CD14-positive monocyte (primary cell): ENCODE results near the gene HBZ. TPM values are rescaled to one million over a fixed set of nuclear protein-coding genes. Genes with fewer than 3 reads are reported as not detected.
"Not testable (repeated sequence)": the region's sequence is repeated elsewhere in the genome, so short reads cannot be mapped to it uniquely, and the experiment has no call there.

Experiments used
- DNase-seq, 3 donors: peaks; one replicate each; pipeline ENCODE4 v3.0.0-alpha.2; 2011 to 2022
- H2AFZ ChIP-seq: 2 replicates; pipeline ENCODE4 v1.6.0; 2012; ENCODE audit warnings: mild to moderate bottlenecking, low read depth, low read length, inconsistent platforms; ENCODE audit not compliant: insufficient read depth, poor library complexity, severe bottlenecking
- H3K27ac ChIP-seq, 2 donors: 1 replicate in 1 of 2; 2 replicates in 1 of 2; pipeline ENCODE4 v1.5.1; 2012 to 2013; ENCODE audit warnings: low read length in 2 of 2, control low read depth in 1 of 2, inconsistent platforms in 1 of 2, low read depth in 1 of 2, mild to moderate bottlenecking in 1 of 2
- H3K27me3 ChIP-seq, 2 donors: one replicate each; pipeline versions ENCODE4 v1.6.0 to v1.6.1; 2011 to 2013; ENCODE audit warnings: low read length in 2 of 2; ENCODE audit not compliant: control insufficient read depth in 2 of 2, insufficient read depth in 2 of 2
- H3K36me3 ChIP-seq, 2 donors: replicated peaks in 1 of 2; 1 replicate in 1 of 2; 2 replicates in 1 of 2; pipeline versions ENCODE4 v1.5.1 to v1.6.1; 2012 to 2013; ENCODE audit warnings: low read length in 2 of 2, control low read depth in 1 of 2, inconsistent platforms in 1 of 2, mild to moderate bottlenecking in 1 of 2; ENCODE audit not compliant: insufficient read depth in 2 of 2, control insufficient read depth in 1 of 2
- H3K4me1 ChIP-seq, 2 donors: 1 replicate in 1 of 2; 2 replicates in 1 of 2; pipeline versions ENCODE4 v1.5.1 to v1.6.1; 2012 to 2013; ENCODE audit warnings: low read length in 2 of 2, control low read depth in 1 of 2, inconsistent platforms in 1 of 2, mild to moderate bottlenecking in 1 of 2, moderate library complexity in 1 of 2; ENCODE audit not compliant: insufficient read depth in 2 of 2, control insufficient read depth in 1 of 2
- H3K4me2 ChIP-seq: replicated peaks from 2 replicates; pipeline ENCODE3; 2012; ENCODE audit warnings: low read length, moderate library complexity, mild to moderate bottlenecking; ENCODE audit not compliant: poor library complexity, severe bottlenecking; ENCODE audit errors: extremely low read depth
- H3K4me3 ChIP-seq, 3 experiments: fragments of 200-600 bp in 1 of 3; sonication (generic) in 1 of 3; replicated peaks in 1 of 3; 1 replicate in 2 of 3; 2 replicates in 1 of 3; pipeline ENCODE4 v1.5.1; 2011 to 2013; ENCODE audit warnings: low read length in 3 of 3, mild to moderate bottlenecking in 3 of 3, control low read depth in 2 of 3, low read depth in 2 of 3, inconsistent platforms in 1 of 3, moderate library complexity in 1 of 3
- H3K79me2 ChIP-seq: 2 replicates; pipeline ENCODE4 v1.6.0; 2012; ENCODE audit warnings: mild to moderate bottlenecking, control low read depth, inconsistent platforms, low read length, moderate library complexity; ENCODE audit not compliant: insufficient read depth
- H3K9ac ChIP-seq: 2 replicates; pipeline ENCODE4 v1.6.0; 2017; ENCODE audit warnings: low read length, mild to moderate bottlenecking; ENCODE audit not compliant: insufficient read depth, poor library complexity, severe bottlenecking
- H3K9me3 ChIP-seq, 2 donors: replicated peaks in 1 of 2; 1 replicate in 1 of 2; 2 replicates in 1 of 2; pipeline versions ENCODE4 v1.5.1 to v1.6.1; 2012 to 2013; ENCODE audit warnings: low read length in 2 of 2, control low read depth in 1 of 2; ENCODE audit not compliant: control insufficient read depth in 1 of 2, insufficient read depth in 1 of 2
- H4K20me1 ChIP-seq: 2 replicates; pipeline ENCODE4 v1.6.0; 2012; ENCODE audit warnings: mild to moderate bottlenecking, low read length, control low read depth, moderate library complexity; ENCODE audit not compliant: insufficient read depth
- H3K27ac Mint-ChIP-seq, 7 donors: one replicate each; pipeline ENCODE4 v1.8.0; 2020; ENCODE audit warnings: mild to moderate bottlenecking in 7 of 7, mixed read lengths in 7 of 7, moderate library complexity in 6 of 7, inconsistent platforms in 2 of 7
- H3K27me3 Mint-ChIP-seq, 3 donors: one replicate each; pipeline ENCODE4 v1.8.0; 2021 to 2022; ENCODE audit warnings: low read depth in 3 of 3, mild to moderate bottlenecking in 3 of 3, mixed read lengths in 3 of 3, moderate library complexity in 3 of 3, inconsistent platforms in 1 of 3
- H3K36me3 Mint-ChIP-seq, 2 donors: one replicate each; pipeline ENCODE4 v1.8.0; 2020; ENCODE audit warnings: mixed read lengths in 2 of 2, inconsistent platforms in 1 of 2, mild to moderate bottlenecking in 1 of 2
- H3K4me1 Mint-ChIP-seq: one replicate; pipeline ENCODE4 v1.8.0; 2020; ENCODE audit warnings: mild to moderate bottlenecking, mixed read lengths
- H3K4me3 Mint-ChIP-seq, 2 donors: one replicate each; pipeline ENCODE4 v1.8.0; 2020; ENCODE audit warnings: mild to moderate bottlenecking in 2 of 2, mixed read lengths in 2 of 2, moderate library complexity in 1 of 2
- H3K9me3 Mint-ChIP-seq, 7 donors: one replicate each; pipeline ENCODE4 v1.8.0; 2020 to 2022; ENCODE audit warnings: mixed read lengths in 7 of 7, mild to moderate bottlenecking in 6 of 7, moderate library complexity in 6 of 7, inconsistent platforms in 2 of 7
- CTCF ChIP-seq: fragments of 200-600 bp; IDR thresholded peaks from one replicate; pipeline ENCODE4 v1.8.0; 2022; ENCODE audit warnings: antibody characterized with exemption, mild to moderate bottlenecking
- WGBS: methylation state at CpG from one replicate; pipeline ENCODE4 v1.1.5; 2013; ENCODE audit warnings: missing lambda C conversion rate; ENCODE audit not compliant: insufficient coverage; 5-methylcytosine and 5-hydroxymethylcytosine counted together
- intact Hi-C, 2 donors: fragments of 100-400 bp; cut with micrococcal nuclease; formaldehyde crosslinking; loops; one replicate each; pipeline versions ENCODE4 v1.15.0 to v1.15.1; 2023
- polyA plus RNA-seq, 3 donors: library from polyadenylated mRNA; depleted of rRNA in 1 of 3; unstranded in 2 of 3; stranded (reverse) in 1 of 3; fragments of 300-500 nt in 2 of 3; fragments of >200 nt in 1 of 3; fragmentation: Illumina TruSeq in 2 of 3; gene quantifications; 1 replicate in 2 of 3; 2 replicates in 1 of 3; pipeline ENCODE4 v1.2.3, GENCODE V29; 2012 to 2021

Gene HBZ
- polyA plus RNA-seq, 3 donors = not detected

- Histone ChIP-seq H3K79me2 (no peaks in the 10 kb centered on the region), H3K27ac (no peak overlapping the region), H3K4me1 (peaks cover 7% of the 10 kb centered on the region in 2 donors), H3K27me3 (peaks cover 17 to 36% of the 10 kb centered on the region in 2 donors), H3K4me2 (no peak overlapping the region), H3K4me3 (no peak overlapping the region), H3K9me3 (peaks cover 0 to 3% of the 10 kb centered on the region in 2 donors), H4K20me1 (no peaks in the 10 kb centered on the region), H3K36me3 (no peaks in the 10 kb centered on the region), H3K9ac (no peak overlapping the region), H2AFZ (no peak overlapping the region)
- Mint-ChIP-seq H3K27ac (peak overlapping the region in 1 of 7 donors; percentile 63), H3K27me3 (peaks cover 55 to 71% (median 66%) of the 10 kb centered on the region in 3 donors), H3K9me3 (peaks cover 0 to 7% (median 2%) of the 10 kb centered on the region in 7 donors), H3K4me1 (peaks cover 7% of the 10 kb centered on the region), H3K4me3 (peak overlapping the region in 1 of 2 donors; percentile 28), H3K36me3 (peaks cover 5% of the 10 kb centered on the region in 2 donors)
- intact Hi-C loops = no loop called here
- WGBS = 80% methylated on average over 5 of the region's 6 CpGs
- no peak for DNase-seq
- no peak for TF ChIP-seq CTCF
These were observed 6.8 kb downstream of the HBZ start for GRCh38 chr16:159136-159849.

GRCh38 chr16:160242-160641 is 7.8 kb downstream of the HBZ start:
- H2AFZ ChIP-seq, H3K4me1 Mint-ChIP-seq, H3K9ac ChIP-seq, H3K27ac ChIP-seq, H3K36me3 ChIP-seq, H3K36me3 Mint-ChIP-seq, H4K20me1 ChIP-seq, H3K27ac Mint-ChIP-seq, H3K4me1 ChIP-seq, intact Hi-C loops, H3K4me3 Mint-ChIP-seq, H3K9me3 ChIP-seq, H3K9me3 Mint-ChIP-seq, H3K79me2 ChIP-seq, H3K4me2 ChIP-seq, H3K4me3 ChIP-seq, DNase-seq: not testable (repeated sequence)
- peaks cover 51 to 66% (median 61%) of the 10 kb centered on the region in 3 donors for H3K27me3 Mint-ChIP-seq
- WGBS = 75% methylated on average over 8 of the region's 20 CpGs
- peaks cover 13 to 30% of the 10 kb centered on the region in 2 donors for H3K27me3 ChIP-seq
